ENCODE data around the gene CASKIN2. TPM values are rescaled to one million over a fixed set of nuclear protein-coding genes. Genes with fewer than 3 reads are reported as not detected.

Gene CASKIN2
- total RNA-seq, 4 donors from 2014 or later, result 5.6 to 26.6 (median 10.2) TPM

- TF ChIP-seq CTCF (IDR thresholded peaks at IDR 0.05; ENCODE audit: low read depth), result no peak
These were observed 13.8 kb downstream of the CASKIN2 start for GRCh38 chr17:75501378-75502071.

GRCh38 chr17:75500419-75501216, 14.7 kb downstream of the CASKIN2 start:
- TF ChIP-seq CTCF (IDR thresholded peaks at IDR 0.05; ENCODE audit: low read depth), result no peak

DNA sequence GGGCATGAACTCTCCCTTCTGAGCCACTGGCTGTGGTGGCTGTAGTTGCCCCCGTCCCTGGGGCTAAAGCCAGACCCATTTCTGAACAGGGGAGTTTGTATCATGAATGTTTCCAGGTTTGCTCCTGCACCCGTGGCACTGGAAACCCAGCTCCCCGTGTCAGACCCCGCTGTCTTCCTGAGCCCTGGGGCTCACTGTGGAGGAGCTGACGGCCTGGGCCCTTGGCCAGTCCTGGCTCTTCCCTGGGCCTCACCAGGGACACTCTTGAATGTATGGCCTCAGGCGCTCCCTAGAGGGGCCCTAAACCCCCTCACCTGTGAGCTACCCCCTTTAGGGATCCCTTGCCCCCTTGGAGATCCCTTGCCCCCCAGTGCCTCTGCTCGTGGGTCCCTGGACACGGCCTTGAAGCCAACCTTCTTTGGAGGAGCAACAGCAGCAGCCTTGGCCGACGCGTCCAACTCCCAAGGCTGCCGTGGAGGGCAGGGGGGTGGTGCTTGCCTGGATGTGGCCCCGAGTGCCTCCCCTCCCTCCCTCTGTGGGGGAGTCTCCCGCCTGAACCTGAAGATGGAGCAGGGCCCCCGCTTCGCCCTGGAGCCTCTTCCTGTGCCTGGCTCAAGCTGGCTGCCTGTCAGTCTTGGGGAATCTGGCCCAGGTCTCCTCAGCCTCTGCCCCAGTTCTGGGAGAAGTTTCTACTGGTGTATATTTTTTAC, 15.9 kb downstream of the CASKIN2 start:
- TF ChIP-seq CTCF (IDR thresholded peaks at IDR 0.05; ENCODE audit: low read depth), result no peak

DNA sequence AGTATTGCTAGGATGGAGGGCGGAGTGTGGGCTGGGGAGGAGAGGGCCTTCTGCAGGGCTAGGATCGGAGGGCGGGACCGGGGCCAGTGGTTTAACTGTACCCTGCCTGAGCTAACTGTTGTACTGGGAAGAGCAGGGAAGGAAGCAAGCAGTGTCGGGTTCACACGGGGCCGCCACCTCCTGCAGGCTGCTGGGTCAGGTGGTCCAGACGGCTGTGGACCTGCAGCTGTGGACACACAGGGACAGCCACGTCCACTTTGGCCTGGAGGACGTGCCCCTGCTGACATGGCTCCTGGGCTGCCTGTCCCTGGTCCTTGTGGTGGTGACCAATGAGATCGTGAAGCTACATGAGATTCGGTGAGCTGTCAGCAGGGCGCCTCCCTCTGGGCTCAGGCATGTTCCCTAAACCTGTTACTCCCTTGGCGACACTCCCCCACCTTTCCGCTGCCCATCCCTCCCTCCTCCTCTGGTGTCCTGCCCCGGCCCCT, 16.6 kb downstream of the CASKIN2 start:
- no peak for TF ChIP-seq CTCF (IDR thresholded peaks at IDR 0.05; ENCODE audit: low read depth)

DNA sequence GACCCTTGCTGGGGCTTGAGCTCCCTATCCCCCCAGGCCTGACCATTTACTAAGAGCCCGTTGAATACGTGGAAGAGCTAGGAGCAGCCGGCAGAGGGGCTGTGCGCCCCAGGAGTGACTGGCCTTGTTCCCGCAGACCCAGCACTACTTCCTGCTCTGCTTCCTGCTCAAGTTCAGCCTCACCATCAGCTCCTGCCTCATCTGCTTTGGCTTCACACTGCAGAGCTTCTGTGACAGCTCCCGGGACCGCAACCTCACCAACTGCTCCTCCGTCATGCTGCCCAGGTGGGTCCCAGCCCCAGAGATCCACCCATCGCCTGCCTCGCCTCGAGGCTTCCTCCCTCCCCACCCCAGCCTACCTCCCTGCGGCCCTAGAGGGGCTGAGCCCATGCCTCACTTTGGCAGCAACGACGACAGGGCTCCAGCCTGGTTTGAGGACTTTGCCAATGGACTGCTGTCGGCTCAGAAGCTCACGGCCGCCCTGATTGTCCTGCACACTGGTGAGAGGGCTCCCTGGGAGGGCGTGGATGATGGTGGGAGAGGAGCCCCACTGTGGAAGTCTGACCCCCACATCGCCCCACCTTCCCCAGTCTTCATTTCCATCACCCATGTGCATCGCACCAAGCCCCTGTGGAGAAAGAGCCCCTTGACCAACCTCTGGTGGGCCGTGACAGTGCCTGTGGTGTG, 17.2 kb downstream of the CASKIN2 start:
- TF ChIP-seq CTCF (IDR thresholded peaks at IDR 0.05; ENCODE audit: low read depth), result no peak

GRCh38 chr17:75496005-75496404, 19.3 kb downstream of the CASKIN2 start:
- TF ChIP-seq CTCF (IDR thresholded peaks at IDR 0.05; ENCODE audit: low read depth), result no peak
